ENCODE measurements around the gene SLC5A5. TPM values are rescaled to one million over a fixed set of nuclear protein-coding genes. Genes with fewer than 3 reads are reported as not detected.

SLC5A5 gene
- total and polyA plus RNA-seq, 2 of the 4 experiments (the other 2 are of a cell fraction): not detected

- DNase-seq: no peak
- Histone ChIP-seq H4K8ac (ENCODE audit: low read depth in 2 of 2, low read length in 2 of 2) (no peak overlapping the region), H3K9ac (ENCODE audit: low read depth, low read length) (no peak overlapping the region), H2BK20ac (ENCODE audit: low read depth, low read length) (no peak overlapping the region), H3K9me3 (ENCODE audit: control insufficient read depth, insufficient read depth, low read length) (peaks cover 7% of the 10 kb centered on the region), H4K20me1 (ENCODE audit: insufficient read depth, low read length) (no peaks in the 10 kb centered on the region), H4K5ac (ENCODE audit: low read depth, low read length) (no peak overlapping the region), H2BK5ac (ENCODE audit: low read depth, low read length, poor library complexity, severe bottlenecking) (no peak overlapping the region), H3K4ac (ENCODE audit: low read depth, low read length) (no peak overlapping the region), H4K91ac (ENCODE audit: insufficient read depth, low read depth, low read length) (no peak overlapping the region), H2AK5ac (ENCODE audit: low read depth, low read length) (no peak overlapping the region), H3K56ac (ENCODE audit: extremely low read depth, insufficient read depth, low read length) (no peak overlapping the region), H2BK120ac (ENCODE audit: low read depth, low read length) (no peak overlapping the region), H3K36me3 (ENCODE audit: control insufficient read depth, insufficient read depth, low read length) (no peaks in the 10 kb centered on the region), H2AFZ (replicated peaks; ENCODE audit: low read length, poor library complexity) (no peak overlapping the region), H3K18ac (ENCODE audit: low read depth, low read length) (no peak overlapping the region), H3K27ac (ENCODE audit: insufficient read depth, low read length) (no peak overlapping the region), H3K27me3 (ENCODE audit: control insufficient read depth, insufficient read depth, low read length) (peaks cover 4% of the 10 kb centered on the region; the same call in 1 of the 2 replicates), H3K79me1 (ENCODE audit: low read depth in 1 of 2, low read length in 2 of 2) (no peaks in the 10 kb centered on the region), H3K14ac (replicated peaks; ENCODE audit: low read depth, low read length) (no peak overlapping the region), H2AK9ac (replicated peaks; ENCODE audit: low read depth, low read length, poor library complexity) (no peak overlapping the region), H3K4me1 (ENCODE audit: control insufficient read depth, insufficient read depth, low read length) (no peaks in the 10 kb centered on the region), H3K4me3 (ENCODE audit: insufficient read depth, low read depth, low read length) (no peak overlapping the region), H3K23ac (ENCODE audit: low read depth, low read length) (no peak overlapping the region), H3K4me2 (ENCODE audit: low read depth, low read length) (no peak overlapping the region), H3K9me1 (ENCODE audit: insufficient read depth, low read length) (no peaks in the 10 kb centered on the region), H2BK15ac (ENCODE audit: low read depth, low read length) (no peak overlapping the region)
- dilution Hi-C loops (cut with HindIII; ENCODE audit: low sequenced_read_pairs, unreplicated experiment) (no loop called here), intact Hi-C loops (cut with micrococcal nuclease) (no loop called here), in situ Hi-C loops (cut with MboI; ENCODE audit: low sequenced_read_pairs) (no loop called here)
- ChIA-PET POLR2A (ENCODE audit: unreplicated experiment) (no interaction called here), CTCF (interaction anchor here (0.7 kb wide), 2 partner anchors 29 to 30 kb away, joined by 3 to 6 read pairs; no protein-coding TSS in a partner anchor)
- TF ChIP-seq MAZ (IDR thresholded peaks at IDR 0.05; ENCODE audit: borderline replicate concordance, low read depth, low read length): no peak
- no peak for TF ChIP-seq RAD21 (IDR thresholded peaks at IDR 0.05; ENCODE audit: low read length)
- no peak for TF ChIP-seq BHLHE40 (IDR thresholded peaks at IDR 0.05; ENCODE audit: low read depth, low read length)
- TF ChIP-seq RFX5 (IDR thresholded peaks at IDR 0.05; ENCODE audit: low read depth, low read length): no peak
- no peak for TF ChIP-seq MAFK (IDR thresholded peaks at IDR 0.05; ENCODE audit: low read depth, low read length)
- no peak for TF ChIP-seq CEBPB (IDR thresholded peaks at IDR 0.05; ENCODE audit: low read depth, low read length)
- no peak for TF ChIP-seq NFE2L2 (IDR thresholded peaks at IDR 0.05; ENCODE audit: low read depth, low read length)
- no peak for TF ChIP-seq POLR2A (IDR thresholded peaks at IDR 0.05; ENCODE audit: low read depth, low read length)
- no TSS peak for BruUV-seq (replicated peaks)
- 43% methylated on average over 2 of the region's 7 CpGs; no CpG with 5 or more reads in 1 of the 2 experiments for WGBS, 2 experiments (ENCODE audit: extremely low coverage in 2 of 2, insufficient read length in 1 of 2)
- no peak for ATAC-seq (ENCODE audit: low read depth)
Observed at GRCh38 chr19:17909003-17909732, 37.4 kb downstream of the SLC5A5 start.
